MM.1S (cell line): Measurements from ENCODE around the gene GLYATL3.

Experiments used
- CTCF ChIP-seq: fragments of 300-600 bp; sonication (generic); IDR thresholded peaks from 2 replicates; pipeline ENCODE4 v1.5.1; 2016; ENCODE audit warnings: antibody characterized with exemption, low read length, mixed read lengths
- EZH2phosphoT487 ChIP-seq: fragments of 300-600 bp; sonication (generic); IDR thresholded peaks from 2 replicates; pipeline ENCODE4 v1.6.1; 2018; ENCODE audit warnings: antibody characterized with exemption, low read length

DNA sequence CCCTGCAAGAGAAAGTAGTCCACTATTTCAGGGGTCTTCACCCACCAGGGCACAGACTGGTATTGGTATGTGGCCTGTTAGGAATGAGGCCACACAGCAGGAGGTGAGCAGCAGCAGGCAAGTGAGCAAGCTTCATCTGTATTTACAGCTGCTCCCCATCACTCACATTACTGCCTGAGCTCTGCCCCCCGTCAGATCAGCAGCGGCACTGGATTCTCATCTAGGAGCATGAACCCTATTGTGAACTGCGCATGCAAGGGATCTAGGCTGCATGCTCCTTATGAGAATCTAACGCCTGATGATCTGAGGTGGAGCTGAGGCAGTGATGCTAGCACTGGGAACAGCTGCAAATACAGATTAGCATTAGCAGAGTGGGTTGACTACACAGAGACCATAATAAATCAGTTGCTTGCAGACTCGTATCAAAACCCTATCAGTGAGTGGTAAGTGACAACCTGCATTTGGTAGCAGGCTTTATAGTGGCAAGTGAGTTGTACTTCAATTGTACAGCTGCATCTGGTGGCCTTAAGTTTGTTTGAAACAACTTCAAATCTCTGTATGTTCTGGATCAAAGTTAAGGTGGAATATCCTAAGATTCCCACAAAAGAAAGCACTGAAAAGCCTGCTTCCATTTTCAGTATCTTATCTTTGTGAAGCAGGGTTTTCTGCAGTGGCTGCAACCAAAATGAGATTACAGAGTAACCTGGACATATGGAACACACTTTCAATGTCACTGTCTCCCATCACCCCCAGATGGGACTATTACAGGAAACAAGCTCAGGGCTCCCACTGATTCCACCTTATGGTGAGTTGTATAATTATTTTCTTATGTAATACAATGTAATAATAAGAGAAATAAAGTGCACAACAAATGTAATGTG, 63.5 kb downstream of the GLYATL3 start:
- TF ChIP-seq CTCF: no peak
- TF ChIP-seq EZH2phosphoT487: no peak
